ENCODE results near the gene MOGAT1. TPM values are rescaled to one million over a fixed set of nuclear protein-coding genes. Genes with fewer than 3 reads are reported as not detected.

The MOGAT1 gene
- total and polyA plus RNA-seq, 2 of the 13 experiments (the other 11 are each of a cell fraction or from before 2014, with no cell fraction given): 0.98 to 4.3 TPM

- TF ChIP-seq HMGXB3 (CRISPR knock-in tag; IDR thresholded peaks at IDR 0.05; ENCODE audit: borderline replicate concordance): peak; percentile 28; the same call in 1 of the 2 replicates
- TF ChIP-seq ZNF556 (CRISPR knock-in tag; IDR thresholded peaks at IDR 0.05; ENCODE audit: borderline replicate concordance): 0 out of 2 replicates have a peak, but pooled peaks have one; percentile 55
- no peak; the same call in 1 of the 2 replicates for TF ChIP-seq HINFP (CRISPR knock-in tag; IDR thresholded peaks at IDR 0.05; ENCODE audit: low read depth)
- peak; percentile 90 for TF ChIP-seq ZSCAN31 (CRISPR knock-in tag; IDR thresholded peaks at IDR 0.05; ENCODE audit: low read depth)
- TF ChIP-seq ZBTB10 (CRISPR knock-in tag; IDR thresholded peaks at IDR 0.05; ENCODE audit: borderline replicate concordance): no peak
- no peak; the same call in 1 of the 2 replicates for TF ChIP-seq ZNF329 (CRISPR knock-in tag; IDR thresholded peaks at IDR 0.05; ENCODE audit: low read depth)
- no peak for TF ChIP-seq BRCA1 (CRISPR knock-in tag; IDR thresholded peaks at IDR 0.05)
- TF ChIP-seq ZNF446 (CRISPR knock-in tag; IDR thresholded peaks at IDR 0.05): no peak
- 0 out of 2 replicates have a peak, but pooled peaks have one; percentile 65 for TF ChIP-seq ARNTL (CRISPR knock-in tag; IDR thresholded peaks at IDR 0.05)
- no peak for TF ChIP-seq ZNF124 (CRISPR knock-in tag; IDR thresholded peaks at IDR 0.05)
- peak; percentile 42; the same call in 1 of the 2 replicates for TF ChIP-seq ZNF362 (CRISPR knock-in tag; IDR thresholded peaks at IDR 0.05; ENCODE audit: borderline replicate concordance)
- TF ChIP-seq ATF5 (CRISPR knock-in tag; IDR thresholded peaks at IDR 0.05; ENCODE audit: low read depth): no peak
- peak; percentile 41; the same call in 1 of the 2 replicates for TF ChIP-seq ISL2 (CRISPR knock-in tag; IDR thresholded peaks at IDR 0.05)
- TF ChIP-seq HDAC6 (IDR thresholded peaks at IDR 0.05; ENCODE audit: low read depth, low read length): peak; percentile 100; the same call in 1 of the 2 replicates
- TF ChIP-seq AHR (CRISPR knock-in tag; IDR thresholded peaks at IDR 0.05): peak; percentile 67; the same call in 1 of the 2 replicates
Observed at GRCh38 chr2:222655787-222656525, 15.5 kb upstream of the MOGAT1 start, which contains the start of gene FARSB (continued).

Measured in HepG2 (cell line).